ENCODE results near the gene SBK2. TPM values are rescaled to one million over a fixed set of nuclear protein-coding genes. Genes with fewer than 3 reads are reported as not detected.

The SBK2 gene
- total and polyA plus RNA-seq, 2 experiments from 2014 or later: 1.1 to 2.0 TPM

DNA sequence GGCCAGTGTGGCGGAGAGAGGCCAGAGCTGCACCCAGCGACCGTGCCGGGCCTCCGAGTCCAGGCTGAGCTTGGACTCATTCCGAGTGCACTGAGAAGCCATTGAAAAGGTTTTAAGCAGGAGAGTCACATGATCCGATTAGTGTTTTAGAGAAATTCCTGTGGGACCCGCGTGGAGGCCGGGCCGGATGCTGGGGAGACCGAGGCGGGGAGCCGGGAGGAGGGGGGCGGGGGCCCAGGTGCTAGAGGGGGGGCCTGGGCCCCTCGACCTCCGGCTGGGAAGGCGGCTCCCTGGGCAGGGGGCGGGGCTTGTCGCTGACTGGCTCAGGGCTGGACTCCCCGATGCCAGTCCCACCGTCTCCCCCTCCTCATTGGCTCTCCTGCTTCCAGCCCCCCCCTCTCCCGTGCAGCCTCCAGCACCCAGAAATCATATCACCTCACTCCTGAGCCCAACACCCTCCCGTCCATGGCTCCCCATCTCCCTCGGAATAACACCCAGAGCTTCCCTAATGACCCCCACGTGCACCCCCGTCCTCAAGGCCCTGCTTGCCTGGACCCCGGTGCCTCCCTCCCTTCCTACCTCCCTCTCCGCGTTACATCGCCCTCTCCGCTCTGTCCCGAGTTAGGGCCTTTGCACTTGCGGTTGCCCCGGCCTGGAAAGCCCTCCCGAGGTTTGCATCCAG is 48.9 kb upstream of the SBK2 start:
- Histone ChIP-seq H3K79me2 (replicated peaks; ENCODE audit: insufficient read depth) (no peaks in the 10 kb centered on the region), H3K4me3 (peak overlapping the region; percentile 53), H3K27me3 (ENCODE audit: insufficient read depth) (peaks cover 20% of the 10 kb centered on the region), H2AFZ (peak overlapping the region; percentile 95), H3K4me2 (peak overlapping the region; percentile 84), H3F3A (replicated peaks; ENCODE audit: low read depth) (peaks cover 21% of the 10 kb centered on the region), H3K36me3 (ENCODE audit: insufficient read depth) (no peaks in the 10 kb centered on the region), H4K20me1 (replicated peaks; ENCODE audit: insufficient read depth) (no peaks in the 10 kb centered on the region), H3K9me2 (ENCODE audit: insufficient read depth) (no peaks in the 10 kb centered on the region), H3K27ac (ENCODE audit: low read depth) (0 out of 2 replicates have a peak overlapping the region, but pooled peaks have one; percentile 55), H3K4me1 (ENCODE audit: insufficient read depth) (peaks cover 18% of the 10 kb centered on the region)
- peaks cover 32% of the 10 kb centered on the region for H3K4me1 Mint-ChIP-seq
- peak overlapping the region; percentile 79 for H3K4me3 Mint-ChIP-seq
- no peaks in the 10 kb centered on the region; the same call in 2 of the 3 replicates for H3K36me3 Mint-ChIP-seq (ENCODE audit: low read depth)
- DNase-seq (ENCODE audit: low spot score): peak; percentile 90
- H3K27me3 Mint-ChIP-seq (ENCODE audit: insufficient read depth, low read depth, poor library complexity): peaks cover 27% of the 10 kb centered on the region
- no peaks in the 10 kb centered on the region; the same call in 1 of the 3 replicates for H3K9me3 Mint-ChIP-seq
- no peak for TF ChIP-seq EZH2 (IDR thresholded peaks at IDR 0.05; ENCODE audit: low read depth, unreplicated experiment)
- peak; percentile 56 for TF ChIP-seq POLR2AphosphoS5 (IDR thresholded peaks at IDR 0.05; ENCODE audit: low read depth)
- peak overlapping the region; percentile 88; the same call in 1 of the 2 replicates for H3K27ac Mint-ChIP-seq
- peak; percentile 75 for ATAC-seq

GRCh38 chr19:55584871-55585270 is 47.9 kb upstream of the SBK2 start:
- H3K27ac ChIP-seq (ENCODE audit: low read depth): 0 out of 2 replicates have a peak overlapping the region, but pooled peaks have one; percentile 55
- H3K4me3 ChIP-seq: no peak overlapping the region
- H3F3A ChIP-seq (replicated peaks; ENCODE audit: low read depth): peaks cover 21% of the 10 kb centered on the region
- no peaks in the 10 kb centered on the region for H3K36me3 ChIP-seq (ENCODE audit: insufficient read depth)
- no peak overlapping the region for H3K4me3 Mint-ChIP-seq
- H3K27me3 Mint-ChIP-seq (ENCODE audit: insufficient read depth, low read depth, poor library complexity): peaks cover 24% of the 10 kb centered on the region
- H3K79me2 ChIP-seq (replicated peaks; ENCODE audit: insufficient read depth): peaks cover 8% of the 10 kb centered on the region; the same call in 1 of the 2 replicates
- no peaks in the 10 kb centered on the region for H4K20me1 ChIP-seq (replicated peaks; ENCODE audit: insufficient read depth)
- ATAC-seq: no peak
- peaks cover under 1% of the 10 kb centered on the region; the same call in 2 of the 3 replicates for H3K36me3 Mint-ChIP-seq (ENCODE audit: low read depth)
- peaks cover 23% of the 10 kb centered on the region for H3K4me1 Mint-ChIP-seq
- H3K9me3 Mint-ChIP-seq: no peaks in the 10 kb centered on the region; the same call in 1 of the 3 replicates
- DNase-seq (ENCODE audit: low spot score): no peak
- no peaks in the 10 kb centered on the region for H3K9me2 ChIP-seq (ENCODE audit: insufficient read depth)
- H3K4me2 ChIP-seq: no peak overlapping the region
- peak overlapping the region; percentile 95 for H2AFZ ChIP-seq
- no peak for TF ChIP-seq ZNF331 (CRISPR knock-in tag; IDR thresholded peaks at IDR 0.05; ENCODE audit: low read depth)
- TF ChIP-seq, protein P1, sequence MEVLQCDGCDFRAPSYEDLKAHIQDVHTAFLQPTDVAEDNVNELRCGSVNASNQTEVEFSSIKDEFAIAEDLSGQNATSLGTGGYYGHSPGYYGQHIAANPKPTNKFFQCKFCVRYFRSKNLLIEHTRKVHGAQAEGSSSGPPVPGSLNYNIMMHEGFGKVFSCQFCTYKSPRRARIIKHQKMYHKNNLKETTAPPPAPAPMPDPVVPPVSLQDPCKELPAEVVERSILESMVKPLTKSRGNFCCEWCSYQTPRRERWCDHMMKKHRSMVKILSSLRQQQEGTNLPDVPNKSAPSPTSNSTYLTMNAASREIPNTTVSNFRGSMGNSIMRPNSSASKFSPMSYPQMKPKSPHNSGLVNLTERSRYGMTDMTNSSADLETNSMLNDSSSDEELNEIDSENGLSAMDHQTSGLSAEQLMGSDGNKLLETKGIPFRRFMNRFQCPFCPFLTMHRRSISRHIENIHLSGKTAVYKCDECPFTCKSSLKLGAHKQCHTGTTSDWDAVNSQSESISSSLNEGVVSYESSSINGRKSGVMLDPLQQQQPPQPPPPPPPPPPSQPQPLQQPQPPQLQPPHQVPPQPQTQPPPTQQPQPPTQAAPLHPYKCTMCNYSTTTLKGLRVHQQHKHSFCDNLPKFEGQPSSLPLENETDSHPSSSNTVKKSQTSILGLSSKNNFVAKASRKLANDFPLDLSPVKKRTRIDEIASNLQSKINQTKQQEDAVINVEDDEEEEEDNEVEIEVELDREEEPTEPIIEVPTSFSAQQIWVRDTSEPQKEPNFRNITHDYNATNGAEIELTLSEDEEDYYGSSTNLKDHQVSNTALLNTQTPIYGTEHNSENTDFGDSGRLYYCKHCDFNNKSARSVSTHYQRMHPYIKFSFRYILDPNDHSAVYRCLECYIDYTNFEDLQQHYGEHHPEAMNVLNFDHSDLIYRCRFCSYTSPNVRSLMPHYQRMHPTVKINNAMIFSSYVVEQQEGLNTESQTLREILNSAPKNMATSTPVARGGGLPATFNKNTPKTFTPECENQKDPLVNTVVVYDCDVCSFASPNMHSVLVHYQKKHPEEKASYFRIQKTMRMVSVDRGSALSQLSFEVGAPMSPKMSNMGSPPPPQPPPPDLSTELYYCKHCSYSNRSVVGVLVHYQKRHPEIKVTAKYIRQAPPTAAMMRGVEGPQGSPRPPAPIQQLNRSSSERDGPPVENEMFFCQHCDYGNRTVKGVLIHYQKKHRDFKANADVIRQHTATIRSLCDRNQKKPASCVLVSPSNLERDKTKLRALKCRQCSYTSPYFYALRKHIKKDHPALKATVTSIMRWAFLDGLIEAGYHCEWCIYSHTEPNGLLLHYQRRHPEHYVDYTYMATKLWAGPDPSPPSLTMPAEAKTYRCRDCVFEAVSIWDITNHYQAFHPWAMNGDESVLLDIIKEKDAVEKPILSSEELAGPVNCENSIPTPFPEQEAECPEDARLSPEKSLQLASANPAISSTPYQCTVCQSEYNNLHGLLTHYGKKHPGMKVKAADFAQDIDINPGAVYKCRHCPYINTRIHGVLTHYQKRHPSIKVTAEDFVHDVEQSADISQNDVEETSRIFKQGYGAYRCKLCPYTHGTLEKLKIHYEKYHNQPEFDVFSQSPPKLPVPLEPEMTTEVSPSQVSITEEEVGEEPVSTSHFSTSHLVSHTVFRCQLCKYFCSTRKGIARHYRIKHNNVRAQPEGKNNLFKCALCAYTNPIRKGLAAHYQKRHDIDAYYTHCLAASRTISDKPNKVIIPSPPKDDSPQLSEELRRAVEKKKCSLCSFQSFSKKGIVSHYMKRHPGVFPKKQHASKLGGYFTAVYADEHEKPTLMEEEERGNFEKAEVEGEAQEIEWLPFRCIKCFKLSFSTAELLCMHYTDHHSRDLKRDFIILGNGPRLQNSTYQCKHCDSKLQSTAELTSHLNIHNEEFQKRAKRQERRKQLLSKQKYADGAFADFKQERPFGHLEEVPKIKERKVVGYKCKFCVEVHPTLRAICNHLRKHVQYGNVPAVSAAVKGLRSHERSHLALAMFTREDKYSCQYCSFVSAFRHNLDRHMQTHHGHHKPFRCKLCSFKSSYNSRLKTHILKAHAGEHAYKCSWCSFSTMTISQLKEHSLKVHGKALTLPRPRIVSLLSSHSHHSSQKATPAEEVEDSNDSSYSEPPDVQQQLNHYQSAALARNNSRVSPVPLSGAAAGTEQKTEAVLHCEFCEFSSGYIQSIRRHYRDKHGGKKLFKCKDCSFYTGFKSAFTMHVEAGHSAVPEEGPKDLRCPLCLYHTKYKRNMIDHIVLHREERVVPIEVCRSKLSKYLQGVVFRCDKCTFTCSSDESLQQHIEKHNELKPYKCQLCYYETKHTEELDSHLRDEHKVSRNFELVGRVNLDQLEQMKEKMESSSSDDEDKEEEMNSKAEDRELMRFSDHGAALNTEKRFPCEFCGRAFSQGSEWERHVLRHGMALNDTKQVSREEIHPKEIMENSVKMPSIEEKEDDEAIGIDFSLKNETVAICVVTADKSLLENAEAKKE (CRISPR knock-in tag; IDR thresholded peaks at IDR 0.05): no peak
- TF ChIP-seq, protein P2, sequence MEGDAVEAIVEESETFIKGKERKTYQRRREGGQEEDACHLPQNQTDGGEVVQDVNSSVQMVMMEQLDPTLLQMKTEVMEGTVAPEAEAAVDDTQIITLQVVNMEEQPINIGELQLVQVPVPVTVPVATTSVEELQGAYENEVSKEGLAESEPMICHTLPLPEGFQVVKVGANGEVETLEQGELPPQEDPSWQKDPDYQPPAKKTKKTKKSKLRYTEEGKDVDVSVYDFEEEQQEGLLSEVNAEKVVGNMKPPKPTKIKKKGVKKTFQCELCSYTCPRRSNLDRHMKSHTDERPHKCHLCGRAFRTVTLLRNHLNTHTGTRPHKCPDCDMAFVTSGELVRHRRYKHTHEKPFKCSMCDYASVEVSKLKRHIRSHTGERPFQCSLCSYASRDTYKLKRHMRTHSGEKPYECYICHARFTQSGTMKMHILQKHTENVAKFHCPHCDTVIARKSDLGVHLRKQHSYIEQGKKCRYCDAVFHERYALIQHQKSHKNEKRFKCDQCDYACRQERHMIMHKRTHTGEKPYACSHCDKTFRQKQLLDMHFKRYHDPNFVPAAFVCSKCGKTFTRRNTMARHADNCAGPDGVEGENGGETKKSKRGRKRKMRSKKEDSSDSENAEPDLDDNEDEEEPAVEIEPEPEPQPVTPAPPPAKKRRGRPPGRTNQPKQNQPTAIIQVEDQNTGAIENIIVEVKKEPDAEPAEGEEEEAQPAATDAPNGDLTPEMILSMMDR (conservative IDR thresholded peaks at IDR 0.05; ENCODE audit: low read depth in 2 of 2): no peak
- TF ChIP-seq STAT1 (IDR thresholded peaks at IDR 0.05; ENCODE audit: unreplicated experiment): no peak
- no peak for TF ChIP-seq NANOG (IDR thresholded peaks at IDR 0.05; ENCODE audit: borderline replicate concordance)
- TF ChIP-seq REST (IDR thresholded peaks at IDR 0.05; ENCODE audit: unreplicated experiment): no peak
- no peak for TF ChIP-seq EZH2phosphoT487 (IDR thresholded peaks at IDR 0.05; ENCODE audit: unreplicated experiment)
- peaks cover 14% of the 10 kb centered on the region for H3K4me1 ChIP-seq (ENCODE audit: insufficient read depth)
- H3K27me3 ChIP-seq (ENCODE audit: insufficient read depth): peaks cover 13% of the 10 kb centered on the region; the same call in 1 of the 2 replicates
- H3K27ac Mint-ChIP-seq: no peak overlapping the region
